OCI-LY3 (cell line): ENCODE measurements around the gene TTLL8.

Experiments
- EZH2phosphoT487 ChIP-seq: fragments of 200-600 bp; shearing (Covaris generic); IDR thresholded peaks from 2 replicates; pipeline ENCODE4 v1.6.1; 2018; ENCODE audit warnings: antibody characterized with exemption, mixed run types, low read depth
- TF ChIP-seq, protein P1 (sequence below): fragments of 200-600, 300-600 bp; sonication (generic); IDR thresholded peaks from 2 replicates; pipeline ENCODE4 v1.5.1; 2014; ENCODE audit warnings: antibody characterized with exemption, low read length, low read depth

GRCh38 chr22:50082197-50082715, 24.2 kb upstream of the TTLL8 start:
- TF ChIP-seq, protein P1, sequence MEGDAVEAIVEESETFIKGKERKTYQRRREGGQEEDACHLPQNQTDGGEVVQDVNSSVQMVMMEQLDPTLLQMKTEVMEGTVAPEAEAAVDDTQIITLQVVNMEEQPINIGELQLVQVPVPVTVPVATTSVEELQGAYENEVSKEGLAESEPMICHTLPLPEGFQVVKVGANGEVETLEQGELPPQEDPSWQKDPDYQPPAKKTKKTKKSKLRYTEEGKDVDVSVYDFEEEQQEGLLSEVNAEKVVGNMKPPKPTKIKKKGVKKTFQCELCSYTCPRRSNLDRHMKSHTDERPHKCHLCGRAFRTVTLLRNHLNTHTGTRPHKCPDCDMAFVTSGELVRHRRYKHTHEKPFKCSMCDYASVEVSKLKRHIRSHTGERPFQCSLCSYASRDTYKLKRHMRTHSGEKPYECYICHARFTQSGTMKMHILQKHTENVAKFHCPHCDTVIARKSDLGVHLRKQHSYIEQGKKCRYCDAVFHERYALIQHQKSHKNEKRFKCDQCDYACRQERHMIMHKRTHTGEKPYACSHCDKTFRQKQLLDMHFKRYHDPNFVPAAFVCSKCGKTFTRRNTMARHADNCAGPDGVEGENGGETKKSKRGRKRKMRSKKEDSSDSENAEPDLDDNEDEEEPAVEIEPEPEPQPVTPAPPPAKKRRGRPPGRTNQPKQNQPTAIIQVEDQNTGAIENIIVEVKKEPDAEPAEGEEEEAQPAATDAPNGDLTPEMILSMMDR = no peak
- TF ChIP-seq EZH2phosphoT487 = no peak
